Mesothelial cell of epicardium (in vitro differentiated cells): ENCODE measurements around the gene WTAP. TPM values are rescaled to one million over a fixed set of nuclear protein-coding genes. Genes with fewer than 3 reads are reported as not detected.
"Not testable (repeated sequence)": the region's sequence is repeated elsewhere in the genome, so short reads cannot be mapped to it uniquely, and the experiment has no call there.

Experiments
- DNase-seq, 2 experiments: peaks; one replicate each; pipeline ENCODE4 v3.0.0; 2021; ENCODE audit warnings: low spot score in 2 of 2; ENCODE audit not compliant: unreplicated experiment in 2 of 2
- H3K27ac Mint-ChIP-seq: 2 replicates; pipeline ENCODE4 v1.8.0; 2021; ENCODE audit warnings: mixed read lengths
- H3K27me3 Mint-ChIP-seq: 2 replicates; pipeline ENCODE4 v1.8.0; 2021; ENCODE audit warnings: low read depth, mixed read lengths
- H3K36me3 Mint-ChIP-seq: 2 replicates; pipeline ENCODE4 v1.8.0; 2021; ENCODE audit warnings: mixed read lengths
- H3K4me1 Mint-ChIP-seq: 2 replicates; pipeline ENCODE4 v1.8.0; 2021; ENCODE audit warnings: mixed read lengths
- H3K4me3 Mint-ChIP-seq: 2 replicates; pipeline ENCODE4 v1.8.0; 2021; ENCODE audit warnings: mild to moderate bottlenecking, moderate library complexity, mixed read lengths
- H3K9me3 Mint-ChIP-seq: 2 replicates; pipeline ENCODE4 v1.8.0; 2021; ENCODE audit warnings: mixed read lengths
- CTCF ChIP-seq: fragments of 200-600 bp; sonication (generic); IDR thresholded peaks from one replicate; pipeline ENCODE4 v1.5.0; 2021; ENCODE audit warnings: antibody characterized with exemption; ENCODE audit not compliant: unreplicated experiment
- total RNA-seq: library from RNA; stranded (reverse); gene quantifications from 3 replicates; pipeline ENCODE4 v1.2.1, GENCODE V29; 2021

Gene WTAP
- total RNA-seq, 1 donor from 2014 or later, result 116 TPM

- H3K9me3 Mint-ChIP-seq, result no peaks in the 10 kb centered on the region
- H3K36me3 Mint-ChIP-seq, result peaks cover 25% of the 10 kb centered on the region
- peak overlapping the region; percentile 98 for H3K4me3 Mint-ChIP-seq
- peaks cover 31% of the 10 kb centered on the region for H3K4me1 Mint-ChIP-seq
- no peaks in the 10 kb centered on the region for H3K27me3 Mint-ChIP-seq
- peak in 1 of 2 experiments; percentile 41 for DNase-seq
- TF ChIP-seq CTCF, result no peak
- peak overlapping the region; percentile 87 for H3K27ac Mint-ChIP-seq
These were observed 61.6 kb downstream of the WTAP start for GRCh38 chr6:159788753-159789376.

- H3K36me3 Mint-ChIP-seq, result peaks cover 28% of the 10 kb centered on the region
- peak; percentile 96 to 98 for DNase-seq
- no peaks in the 10 kb centered on the region for H3K9me3 Mint-ChIP-seq
- H3K27me3 Mint-ChIP-seq, result no peaks in the 10 kb centered on the region
- peak within 1 kb of the TSS; percentile 98 for H3K4me3 Mint-ChIP-seq
- peaks cover 31% of the 10 kb centered on the region for H3K4me1 Mint-ChIP-seq
- TF ChIP-seq CTCF, result no peak
- H3K27ac Mint-ChIP-seq, result peak within 1 kb of the TSS; percentile 97
These were observed 62.3 kb downstream of the WTAP start, which contains the start of gene TCP1 for GRCh38 chr6:159789377-159790148. Gene TCP1 (minus strand): TSS chr6:159789602. CDS start chr6:159789468, 134 bp downstream.

GRCh38 chr6:159790149-159790955 is 63.0 kb downstream of the WTAP start, which contains the start of gene MRPL18:
Gene MRPL18 (plus strand): TSS chr6:159790467. CDS start chr6:159790588, 121 bp downstream.
- no peak for TF ChIP-seq CTCF
- peak; percentile 81 to 83 for DNase-seq
- Mint-ChIP-seq H3K27ac (peak within 1 kb of the TSS; percentile 97), H3K4me1 (peaks cover 31% of the 10 kb centered on the region), H3K27me3 (no peaks in the 10 kb centered on the region), H3K4me3 (peak within 1 kb of the TSS; percentile 98), H3K36me3 (peaks cover 21% of the 10 kb centered on the region), H3K9me3 (no peaks in the 10 kb centered on the region)

- H3K9me3 Mint-ChIP-seq, result no peaks in the 10 kb centered on the region
- H3K4me3 Mint-ChIP-seq, result peak overlapping the region; percentile 98
- no peak for TF ChIP-seq CTCF
- no peak for DNase-seq
- peak overlapping the region; percentile 97 for H3K27ac Mint-ChIP-seq
- H3K36me3 Mint-ChIP-seq, result peaks cover 18% of the 10 kb centered on the region
- H3K4me1 Mint-ChIP-seq, result peaks cover 31% of the 10 kb centered on the region
- no peaks in the 10 kb centered on the region for H3K27me3 Mint-ChIP-seq
These were observed 63.8 kb downstream of the WTAP start for GRCh38 chr6:159790956-159791598.

GRCh38 chr6:159794976-159795375 is 67.7 kb downstream of the WTAP start:
- H3K27ac Mint-ChIP-seq, result not testable (repeated sequence)

More at GRCh38 chr6:159794976-159795375, 67.7 kb downstream of the WTAP start:
- H3K27me3 Mint-ChIP-seq, H3K4me3 Mint-ChIP-seq, H3K9me3 Mint-ChIP-seq, DNase-seq: not testable (repeated sequence)
- peaks cover 13% of the 10 kb centered on the region for H3K4me1 Mint-ChIP-seq
- peaks cover 29% of the 10 kb centered on the region for H3K36me3 Mint-ChIP-seq
